Lung (tissue), 12 donors: ENCODE measurements around the gene FSD2. TPM values are rescaled to one million over a fixed set of nuclear protein-coding genes. Genes with fewer than 3 reads are reported as not detected.

Experiments used
- ATAC-seq: fragments of 200-7000 bp; cut with Tn5 transposase; one replicate; pipeline ENCODE4 v1.9.1; 2020; ENCODE audit warnings: moderate number of reproducible peaks; ENCODE audit not compliant: insufficient read depth, low FRiP score
- DNase-seq, 3 donors: peaks; one replicate each; pipeline ENCODE4 v3.0.0-alpha.2; 2013 to 2017
- H3K27ac ChIP-seq, 2 donors: one replicate each; pipeline ENCODE4 v1.5.1; 2013; ENCODE audit warnings: mild to moderate bottlenecking in 2 of 2, moderate library complexity in 2 of 2, control low read depth in 1 of 2, inconsistent platforms in 1 of 2, low read depth in 1 of 2, low read length in 1 of 2
- H3K27me3 ChIP-seq, 3 donors: one replicate each; pipeline ENCODE4 v1.5.1; 2013; ENCODE audit warnings: low read length in 2 of 3; ENCODE audit not compliant: control insufficient read depth in 3 of 3, insufficient read depth in 3 of 3
- H3K36me3 ChIP-seq, 4 donors: one replicate each; pipeline ENCODE4 v1.5.1; 2013; ENCODE audit warnings: low read length in 4 of 4, mild to moderate bottlenecking in 1 of 4, moderate library complexity in 1 of 4; ENCODE audit not compliant: control insufficient read depth in 4 of 4, insufficient read depth in 4 of 4
- H3K4me1 ChIP-seq, 5 donors: one replicate each; pipeline ENCODE4 v1.5.1; 2013; ENCODE audit warnings: low read length in 5 of 5, mild to moderate bottlenecking in 2 of 5, moderate library complexity in 1 of 5; ENCODE audit not compliant: control insufficient read depth in 5 of 5, insufficient read depth in 5 of 5
- H3K4me3 ChIP-seq: one replicate; pipeline ENCODE4 v1.5.1; 2013; ENCODE audit warnings: mild to moderate bottlenecking, control low read depth, moderate library complexity
- H3K9ac ChIP-seq, 2 donors: one replicate each; pipeline ENCODE4 v1.5.1; 2013; ENCODE audit warnings: low read length in 2 of 2, control low read depth in 1 of 2; ENCODE audit not compliant: insufficient read depth in 1 of 2
- H3K9me3 ChIP-seq, 4 donors: one replicate each; pipeline ENCODE4 v1.5.1; 2013; ENCODE audit warnings: low read length in 3 of 4, mild to moderate bottlenecking in 1 of 4, moderate library complexity in 1 of 4; ENCODE audit not compliant: control insufficient read depth in 4 of 4, insufficient read depth in 3 of 4
- CTCF ChIP-seq: IDR thresholded peaks from 2 replicates; pipeline ENCODE4 v1.5.1; 2012; ENCODE audit warnings: mild to moderate bottlenecking; ENCODE audit errors: control extremely low read depth, extremely low read depth
- WGBS, 2 donors: extraction: QIAGEN DNeasy Blood & Tissue Kit; methylation state at CpG; one replicate each; pipeline ENCODE4 v1.1.7; 2013; 5-methylcytosine and 5-hydroxymethylcytosine counted together
- polyA plus RNA-seq, 2 donors: library from polyadenylated mRNA; stranded (reverse); fragments of 200-250 nt; gene quantifications; one replicate each; pipeline ENCODE4 v1.2.1, GENCODE V29; 2013
- total RNA-seq, 2 donors: library from RNA; depleted of rRNA in 1 of 2; stranded (reverse); fragments of >200 nt in 1 of 2; gene quantifications; one replicate each; pipeline ENCODE4 v1.2.1, GENCODE V29; 2014 to 2021
- donor health status: control.
- donor health status: control.
- donor health status: Bipolar disorder and iron deficiency.
- donor health status: healthy.
- donor health status: DM: yes; HTN: yes; CAD: no.

FSD2 gene
- total and polyA plus RNA-seq, 4 donors = 0.06 to 0.08 TPM; not detected in 2

- H3K27ac ChIP-seq = no peak overlapping the region
- H3K27me3 ChIP-seq = peaks cover 0 to 2% (median 0%) of the 10 kb centered on the region in 3 donors
- H3K36me3 ChIP-seq = no peaks in the 10 kb centered on the region
- ATAC-seq (no peak), DNase-seq (no peak)
- no peak overlapping the region for H3K4me3 ChIP-seq
- WGBS, 2 donors = 90 to 92% methylated on average over 4 of the region's 4 CpGs
- H3K9ac ChIP-seq = no peak overlapping the region
- H3K4me1 ChIP-seq = peaks cover 0 to 4% (median 1%) of the 10 kb centered on the region in 5 donors
- peaks cover 0 to 2% (median 0%) of the 10 kb centered on the region in 4 donors for H3K9me3 ChIP-seq
- no peak for TF ChIP-seq CTCF
Observed at GRCh38 chr15:82715003-82715402, 90.9 kb downstream of the FSD2 start.

- Histone ChIP-seq H3K4me1 (peaks cover 0 to 9% (median 3%) of the 10 kb centered on the region in 5 donors), H3K27me3 (peaks cover 0 to 3% (median 0%) of the 10 kb centered on the region in 3 donors), H3K4me3 (no peak overlapping the region), H3K9ac (no peak overlapping the region), H3K36me3 (no peaks in the 10 kb centered on the region), H3K27ac (no peak overlapping the region), H3K9me3 (peaks cover 0 to 2% (median 0%) of the 10 kb centered on the region in 4 donors)
- no peak for TF ChIP-seq CTCF
- ATAC-seq (no peak), DNase-seq (no peak)
- 69 to 73% methylated on average over 3 of the region's 3 CpGs for WGBS, 2 donors
Observed at GRCh38 chr15:82714016-82714415, 91.9 kb downstream of the FSD2 start.

- 77 to 81% methylated on average over 3 of the region's 3 CpGs for WGBS, 2 donors
- DNase-seq (no peak), ATAC-seq (no peak)
- no peak overlapping the region for H3K27ac ChIP-seq
- H3K27me3 ChIP-seq = peaks cover 0 to 6% (median 0%) of the 10 kb centered on the region in 3 donors
- no peak overlapping the region for H3K4me3 ChIP-seq
- H3K9ac ChIP-seq = no peak overlapping the region
- peaks cover 0 to 11% (median 3%) of the 10 kb centered on the region in 5 donors for H3K4me1 ChIP-seq
- no peak for TF ChIP-seq CTCF
- H3K9me3 ChIP-seq = peaks cover 0 to 3% (median 0%) of the 10 kb centered on the region in 4 donors
- no peaks in the 10 kb centered on the region for H3K36me3 ChIP-seq
Observed at GRCh38 chr15:82712036-82712435, 93.8 kb downstream of the FSD2 start.
